A549 (cell line): ENCODE measurements around the gene FAM47E. TPM values are rescaled to one million over a fixed set of nuclear protein-coding genes. Genes with fewer than 3 reads are reported as not detected.

Source experiments
- ATAC-seq, 2 experiments: fragments of 200-7000 bp in 1 of 2; fragments of >200 bp in 1 of 2; cut with Nextera tagmentation in 1 of 2; cut with Tn5 transposase in 1 of 2; 3 replicates each; pipeline versions ENCODE4 v1.8.0 to v1.9.1; 2018 to 2020; ENCODE audit warnings: mild to moderate bottlenecking in 1 of 2, moderate library complexity in 1 of 2
- CTCF ChIA-PET: fragments of 300-600 bp; sonication (Branson Sonifier 250); formaldehyde crosslinking; extraction: SDS; loops from one replicate; lab custom pipeline; 2021; ENCODE audit warnings: antibody characterized with exemption, inconsistent platforms; lab: Yijun Ruan, JAX
- POLR2A ChIA-PET: fragments of 350-600 bp; formaldehyde crosslinking; extraction: SDS; loops from one replicate; lab custom pipeline; 2021; ENCODE audit warnings: antibody characterized with exemption, inconsistent platforms; lab: Yijun Ruan, JAX
- DNase-seq, 2 experiments: peaks; one replicate each; pipeline versions ENCODE4 v3.0.0 to v3.0.0-alpha.2; 2011 to 2016; ENCODE audit warnings: low read depth in 1 of 2, low spot score in 1 of 2
- FAIRE-seq: peaks from 2 replicates; lab custom pipeline; 2011; peaks lifted over from hg19 to GRCh38; lab: Jason Lieb, UNC
- H3K27ac ChIP-seq, 2 experiments: fragments of >200 bp; sonication (Bioruptor Twin); formaldehyde crosslinking; 3 replicates each; pipeline ENCODE4 v1.5.1; 2016 to 2017
- H3K4me1 ChIP-seq: fragments of >200 bp; sonication (Bioruptor Twin); formaldehyde crosslinking; 3 replicates; pipeline ENCODE4 v1.6.1; 2016
- H3K4me2 ChIP-seq: fragments of >200 bp; sonication (Bioruptor Twin); formaldehyde crosslinking; 3 replicates; pipeline ENCODE4 v1.6.1; 2016
- H3K4me3 ChIP-seq: fragments of >200 bp; sonication (Bioruptor Twin); formaldehyde crosslinking; 3 replicates; pipeline ENCODE4 v1.5.1; 2016
- H3K9me3 ChIP-seq: fragments of >200 bp; sonication (Bioruptor Twin); formaldehyde crosslinking; 3 replicates; pipeline ENCODE4 v1.6.1; 2016
- CBX8 ChIP-seq: fragments of 200-600 bp; sonication (generic); IDR thresholded peaks from 2 replicates; pipeline ENCODE4 v1.6.1; 2016
- EHMT2 ChIP-seq: fragments of 200-600 bp; sonication (generic); IDR thresholded peaks from 2 replicates; pipeline ENCODE4 v1.6.1; 2016; ENCODE audit warnings: antibody characterized with exemption, low read depth, mild to moderate bottlenecking, moderate library complexity
- EP300 ChIP-seq, 2 experiments: fragments of >200 bp; sonication (Bioruptor Twin); formaldehyde crosslinking; IDR thresholded peaks; 2 replicates in 1 of 2; 3 replicates in 1 of 2; pipeline ENCODE4 v1.6.1; 2016 to 2017
- FOSB ChIP-seq: fragments of 250-450 bp; sonication (Bioruptor Pico); IDR thresholded peaks from 2 replicates; pipeline ENCODE4 v1.5.0; 2020; ENCODE audit warnings: mild to moderate bottlenecking, moderate library complexity
- GATA3 ChIP-seq: IDR thresholded peaks from 2 replicates; pipeline ENCODE4 v1.6.1; 2012; ENCODE audit warnings: borderline replicate concordance
- HEYL ChIP-seq: fragments of 250-450 bp; sonication (Bioruptor Pico); IDR thresholded peaks from 2 replicates; pipeline ENCODE4 v1.8.0; 2021; ENCODE audit warnings: mild to moderate bottlenecking, moderate library complexity
- HOXA7 ChIP-seq: fragments of 250-450 bp; sonication (Bioruptor Pico); IDR thresholded peaks from 2 replicates; pipeline ENCODE4 v1.5.0; 2020; ENCODE audit warnings: mild to moderate bottlenecking, moderate library complexity
- KDM5A ChIP-seq: fragments of 200-600 bp; sonication (generic); IDR thresholded peaks from 2 replicates; pipeline ENCODE4 v1.6.1; 2016; ENCODE audit warnings: antibody characterized with exemption, mild to moderate bottlenecking
- PHF8 ChIP-seq: fragments of 200-600 bp; sonication (generic); IDR thresholded peaks from 2 replicates; pipeline ENCODE4 v1.6.1; 2016; ENCODE audit warnings: low read depth, mild to moderate bottlenecking, antibody characterized with exemption, moderate library complexity, borderline replicate concordance
- POLR2A ChIP-seq: IDR thresholded peaks from 2 replicates; pipeline ENCODE4 v1.6.1; 2012; ENCODE audit warnings: mild to moderate bottlenecking, low read length
- RCOR1 ChIP-seq: fragments of 150-350 bp; IDR thresholded peaks from 2 replicates; pipeline ENCODE4 v1.6.1; 2014; ENCODE audit warnings: antibody characterized with exemption, low read length, low read depth
- RFX5 ChIP-seq: fragments of 450-650 bp; IDR thresholded peaks from 2 replicates; pipeline ENCODE4 v1.7.1; 2014; ENCODE audit warnings: antibody characterized with exemption, mild to moderate bottlenecking, moderate library complexity
- RNF2 ChIP-seq: fragments of 200-600 bp; sonication (generic); IDR thresholded peaks from 2 replicates; pipeline ENCODE4 v1.6.1; 2016; ENCODE audit warnings: low read depth, mild to moderate bottlenecking, antibody characterized with exemption, moderate library complexity, borderline replicate concordance
- ZFP36 ChIP-seq: fragments of 450-650 bp; IDR thresholded peaks from 2 replicates; pipeline ENCODE4 v1.6.1; 2014; ENCODE audit warnings: borderline replicate concordance; ENCODE audit not compliant: partially characterized antibody
- WGBS: methylation state at CpG from one replicate; pipeline ENCODE4 v1.1.6; 2017; ENCODE audit errors: missing lambda C conversion rate; 5-methylcytosine and 5-hydroxymethylcytosine counted together
- polyA plus RNA-seq, 4 experiments: library from polyadenylated mRNA; depleted of rRNA in 3 of 4; stranded (reverse); fragments of >200 nt; fragmentation: RNase III in 1 of 4; extraction: RNeasy Plus Mini Kit Qiagen cat#74134 plus additional on column Dnase treatment in 1 of 4; gene quantifications; 2 replicates in 3 of 4; 3 replicates in 1 of 4; pipeline ENCODE4 v1.2.3, GENCODE V29; 2011 to 2017
- TF ChIP-seq, protein P1 (sequence below): fragments of >200 bp; sonication (Bioruptor Twin); formaldehyde crosslinking; IDR thresholded peaks from 3 replicates; pipeline ENCODE4 v1.5.1; 2016
- TF ChIP-seq, protein P2 (sequence below): IDR thresholded peaks from 2 replicates; pipeline ENCODE4 v1.6.1; 2012; ENCODE audit warnings: low read depth, borderline replicate concordance
- TF ChIP-seq, protein P3 (sequence below): fragments of 250-450 bp; sonication (Bioruptor Pico); IDR thresholded peaks from 2 replicates; pipeline ENCODE4 v1.5.0; 2020; ENCODE audit warnings: low read depth, mild to moderate bottlenecking, moderate library complexity
- TF ChIP-seq, protein P4 (sequence below): fragments of 200-600 bp; sonication (generic); IDR thresholded peaks from 2 replicates; pipeline ENCODE4 v1.6.1; 2016; ENCODE audit warnings: antibody characterized with exemption, mild to moderate bottlenecking, moderate library complexity

FAM47E gene
- polyA plus RNA-seq, 2 of the 4 experiments (the other 2 are of a cell fraction): 0.23 to 0.85 TPM

- FAIRE-seq: no peak
- CTCF ChIA-PET: no interaction called here
These were observed 16.3 kb downstream of the FAM47E start for GRCh38 chr4:76267811-76268210.

DNA sequence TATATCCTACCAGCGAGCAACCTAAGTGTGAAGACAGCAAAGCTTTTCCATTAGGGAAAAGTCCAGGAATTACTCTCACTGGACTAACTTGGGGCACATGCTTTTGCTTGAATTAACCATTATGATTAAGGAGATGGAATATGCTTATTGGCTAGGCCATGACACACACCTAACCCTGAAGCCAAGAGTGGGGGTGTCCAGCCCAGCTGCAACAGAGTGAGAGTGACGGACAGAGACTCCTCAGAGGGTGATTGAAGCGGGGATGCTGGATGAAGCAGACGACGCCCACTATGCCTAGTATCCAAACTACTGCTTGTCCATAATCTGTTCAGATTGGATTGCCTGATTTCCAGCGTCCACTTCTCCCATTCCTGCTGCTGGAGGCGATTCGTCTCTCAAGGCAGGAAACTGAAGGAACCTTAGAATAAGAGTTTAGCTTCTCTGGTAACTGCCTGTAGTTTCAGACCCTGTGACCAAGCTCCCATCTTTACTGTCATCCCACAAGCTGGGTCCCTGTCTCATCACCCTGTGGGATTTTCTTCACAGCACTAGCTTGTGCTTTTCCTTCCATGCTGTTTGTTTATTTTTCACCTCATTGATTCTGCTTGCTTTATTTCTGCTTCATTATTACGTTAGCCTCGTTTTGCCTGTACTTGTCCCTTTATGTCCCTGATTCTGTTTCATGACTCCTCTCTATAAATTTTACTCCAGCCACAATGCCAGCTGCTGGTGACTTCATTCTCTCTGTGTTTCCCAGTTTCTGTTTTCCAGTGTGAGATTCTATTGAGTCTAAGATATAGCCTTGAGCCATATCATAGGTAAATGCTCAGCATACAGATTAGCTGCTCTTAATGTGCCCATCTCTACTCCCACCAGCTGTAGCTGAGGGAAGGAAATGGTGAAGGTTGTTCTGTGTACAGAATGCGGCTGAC is 19.0 kb downstream of the FAM47E start:
- WGBS: 67% methylated on average over 11 of the region's 11 CpGs
- TF ChIP-seq EP300 (IDR thresholded peaks at IDR 0.05) (no peak), HEYL (no peak), EHMT2 (no peak), FOSB (CRISPR knock-in tag) (no peak), RCOR1 (no peak), HOXA7 (CRISPR knock-in tag) (no peak), RNF2 (no peak), CBX8 (no peak), RFX5 (no peak), ZFP36 (no peak)
- TF ChIP-seq, protein P1, sequence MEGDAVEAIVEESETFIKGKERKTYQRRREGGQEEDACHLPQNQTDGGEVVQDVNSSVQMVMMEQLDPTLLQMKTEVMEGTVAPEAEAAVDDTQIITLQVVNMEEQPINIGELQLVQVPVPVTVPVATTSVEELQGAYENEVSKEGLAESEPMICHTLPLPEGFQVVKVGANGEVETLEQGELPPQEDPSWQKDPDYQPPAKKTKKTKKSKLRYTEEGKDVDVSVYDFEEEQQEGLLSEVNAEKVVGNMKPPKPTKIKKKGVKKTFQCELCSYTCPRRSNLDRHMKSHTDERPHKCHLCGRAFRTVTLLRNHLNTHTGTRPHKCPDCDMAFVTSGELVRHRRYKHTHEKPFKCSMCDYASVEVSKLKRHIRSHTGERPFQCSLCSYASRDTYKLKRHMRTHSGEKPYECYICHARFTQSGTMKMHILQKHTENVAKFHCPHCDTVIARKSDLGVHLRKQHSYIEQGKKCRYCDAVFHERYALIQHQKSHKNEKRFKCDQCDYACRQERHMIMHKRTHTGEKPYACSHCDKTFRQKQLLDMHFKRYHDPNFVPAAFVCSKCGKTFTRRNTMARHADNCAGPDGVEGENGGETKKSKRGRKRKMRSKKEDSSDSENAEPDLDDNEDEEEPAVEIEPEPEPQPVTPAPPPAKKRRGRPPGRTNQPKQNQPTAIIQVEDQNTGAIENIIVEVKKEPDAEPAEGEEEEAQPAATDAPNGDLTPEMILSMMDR: no peak
- Histone ChIP-seq H3K4me3 (no peak overlapping the region), H3K27ac (no peak overlapping the region), H3K9me3 (no peaks in the 10 kb centered on the region), H3K4me1 (peaks cover 4% of the 10 kb centered on the region; the same call in 2 of the 3 replicates), H3K4me2 (no peak overlapping the region)
- ATAC-seq (no peak), DNase-seq (no peak), FAIRE-seq (no peak)
- ChIA-PET CTCF (no interaction called here), POLR2A (no interaction called here)

More at GRCh38 chr4:76267811-76268210, 16.3 kb downstream of the FAM47E start:
- DNase-seq (no peak), ATAC-seq (no peak)
- Histone ChIP-seq H3K4me3 (no peak overlapping the region), H3K27ac (no peak overlapping the region), H3K4me1 (no peaks in the 10 kb centered on the region), H3K4me2 (no peak overlapping the region), H3K9me3 (no peaks in the 10 kb centered on the region)
- POLR2A ChIA-PET: no interaction called here
- TF ChIP-seq CBX8 (no peak), KDM5A (no peak), PHF8 (no peak), GATA3 (no peak), RFX5 (no peak), POLR2A (no peak)
- TF ChIP-seq, protein P2, sequence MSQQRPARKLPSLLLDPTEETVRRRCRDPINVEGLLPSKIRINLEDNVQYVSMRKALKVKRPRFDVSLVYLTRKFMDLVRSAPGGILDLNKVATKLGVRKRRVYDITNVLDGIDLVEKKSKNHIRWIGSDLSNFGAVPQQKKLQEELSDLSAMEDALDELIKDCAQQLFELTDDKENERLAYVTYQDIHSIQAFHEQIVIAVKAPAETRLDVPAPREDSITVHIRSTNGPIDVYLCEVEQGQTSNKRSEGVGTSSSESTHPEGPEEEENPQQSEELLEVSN: no peak
- TF ChIP-seq, protein P3, sequence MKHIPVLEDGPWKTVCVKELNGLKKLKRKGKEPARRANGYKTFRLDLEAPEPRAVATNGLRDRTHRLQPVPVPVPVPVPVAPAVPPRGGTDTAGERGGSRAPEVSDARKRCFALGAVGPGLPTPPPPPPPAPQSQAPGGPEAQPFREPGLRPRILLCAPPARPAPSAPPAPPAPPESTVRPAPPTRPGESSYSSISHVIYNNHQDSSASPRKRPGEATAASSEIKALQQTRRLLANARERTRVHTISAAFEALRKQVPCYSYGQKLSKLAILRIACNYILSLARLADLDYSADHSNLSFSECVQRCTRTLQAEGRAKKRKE (CRISPR knock-in tag): no peak
- TF ChIP-seq, protein P4, sequence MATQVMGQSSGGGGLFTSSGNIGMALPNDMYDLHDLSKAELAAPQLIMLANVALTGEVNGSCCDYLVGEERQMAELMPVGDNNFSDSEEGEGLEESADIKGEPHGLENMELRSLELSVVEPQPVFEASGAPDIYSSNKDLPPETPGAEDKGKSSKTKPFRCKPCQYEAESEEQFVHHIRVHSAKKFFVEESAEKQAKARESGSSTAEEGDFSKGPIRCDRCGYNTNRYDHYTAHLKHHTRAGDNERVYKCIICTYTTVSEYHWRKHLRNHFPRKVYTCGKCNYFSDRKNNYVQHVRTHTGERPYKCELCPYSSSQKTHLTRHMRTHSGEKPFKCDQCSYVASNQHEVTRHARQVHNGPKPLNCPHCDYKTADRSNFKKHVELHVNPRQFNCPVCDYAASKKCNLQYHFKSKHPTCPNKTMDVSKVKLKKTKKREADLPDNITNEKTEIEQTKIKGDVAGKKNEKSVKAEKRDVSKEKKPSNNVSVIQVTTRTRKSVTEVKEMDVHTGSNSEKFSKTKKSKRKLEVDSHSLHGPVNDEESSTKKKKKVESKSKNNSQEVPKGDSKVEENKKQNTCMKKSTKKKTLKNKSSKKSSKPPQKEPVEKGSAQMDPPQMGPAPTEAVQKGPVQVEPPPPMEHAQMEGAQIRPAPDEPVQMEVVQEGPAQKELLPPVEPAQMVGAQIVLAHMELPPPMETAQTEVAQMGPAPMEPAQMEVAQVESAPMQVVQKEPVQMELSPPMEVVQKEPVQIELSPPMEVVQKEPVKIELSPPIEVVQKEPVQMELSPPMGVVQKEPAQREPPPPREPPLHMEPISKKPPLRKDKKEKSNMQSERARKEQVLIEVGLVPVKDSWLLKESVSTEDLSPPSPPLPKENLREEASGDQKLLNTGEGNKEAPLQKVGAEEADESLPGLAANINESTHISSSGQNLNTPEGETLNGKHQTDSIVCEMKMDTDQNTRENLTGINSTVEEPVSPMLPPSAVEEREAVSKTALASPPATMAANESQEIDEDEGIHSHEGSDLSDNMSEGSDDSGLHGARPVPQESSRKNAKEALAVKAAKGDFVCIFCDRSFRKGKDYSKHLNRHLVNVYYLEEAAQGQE: no peak
- WGBS: 78% methylated on average over 6 of the region's 6 CpGs
